Bronchial epithelial cell (primary cell): ENCODE results near the gene EFNA1. TPM values are rescaled to one million over a fixed set of nuclear protein-coding genes. Genes with fewer than 3 reads are reported as not detected.

Source experiments
- DNase-seq: peaks from one replicate; pipeline ENCODE4 v3.0.0-alpha.2; 2010; ENCODE audit warnings: low read depth
- FAIRE-seq: peaks from 2 replicates; lab custom pipeline; 2011; peaks lifted over from hg19 to GRCh38; lab: Jason Lieb, UNC
- H3K27me3 ChIP-seq: 2 replicates; pipeline ENCODE4 v1.5.1; 2011; ENCODE audit warnings: low read length; ENCODE audit not compliant: control insufficient read depth, insufficient read depth
- H3K36me3 ChIP-seq: 2 replicates; pipeline ENCODE4 v1.5.1; 2011; ENCODE audit warnings: low read length; ENCODE audit not compliant: control insufficient read depth, insufficient read depth
- H3K4me3 ChIP-seq: 2 replicates; pipeline ENCODE4 v1.5.1; 2011; ENCODE audit warnings: mild to moderate bottlenecking, low read depth, low read length, control low read depth
- CTCF ChIP-seq: IDR thresholded peaks from 2 replicates; pipeline ENCODE4 v1.5.1; 2011; ENCODE audit warnings: mild to moderate bottlenecking, moderate library complexity, low read length, control low read depth, inconsistent platforms; ENCODE audit not compliant: insufficient read depth, severe bottlenecking
- total RNA-seq: library from RNA; depleted of rRNA; stranded (reverse); fragments of >200 nt; gene quantifications from 2 replicates; pipeline ENCODE4 v1.2.1, GENCODE V29; 2014

The EFNA1 gene
- total RNA-seq, 1 donor from 2014 or later, result 31.9 TPM

- Histone ChIP-seq H3K4me3 (peak overlapping the region; percentile 12), H3K27me3 (peaks cover 9% of the 10 kb centered on the region), H3K36me3 (no peaks in the 10 kb centered on the region)
- no peak for DNase-seq
- no peak for TF ChIP-seq CTCF
- FAIRE-seq, result no peak
Observed at GRCh38 chr1:155081472-155082300, 46.0 kb upstream of the EFNA1 start.

- no peak for DNase-seq
- Histone ChIP-seq H3K36me3 (peaks cover 3% of the 10 kb centered on the region), H3K4me3 (no peak overlapping the region), H3K27me3 (peaks cover 9% of the 10 kb centered on the region)
- no peak for TF ChIP-seq CTCF
- FAIRE-seq, result no peak
Observed at GRCh38 chr1:155082301-155083051, 45.2 kb upstream of the EFNA1 start.

GRCh38 chr1:155083052-155083541 is 44.6 kb upstream of the EFNA1 start:
- TF ChIP-seq CTCF, result no peak
- peaks cover 9% of the 10 kb centered on the region for H3K27me3 ChIP-seq

GRCh38 chr1:155083865-155084721 is 43.6 kb upstream of the EFNA1 start:
- TF ChIP-seq CTCF, result peak; percentile 53

More at GRCh38 chr1:155083052-155083541, 44.6 kb upstream of the EFNA1 start:
- DNase-seq (no peak), FAIRE-seq (no peak)
- peaks cover 3% of the 10 kb centered on the region for H3K36me3 ChIP-seq
- H3K4me3 ChIP-seq, result no peak overlapping the region

GRCh38 chr1:155084722-155085503 is 42.8 kb upstream of the EFNA1 start:
- Histone ChIP-seq H3K4me3 (peak overlapping the region; percentile 67), H3K36me3 (peaks cover 3% of the 10 kb centered on the region), H3K27me3 (peaks cover 9% of the 10 kb centered on the region)
- DNase-seq, result peak; percentile 82
- FAIRE-seq, result no peak
- peak; percentile 89 for TF ChIP-seq CTCF

More at GRCh38 chr1:155083865-155084721, 43.6 kb upstream of the EFNA1 start:
- Histone ChIP-seq H3K27me3 (peaks cover 9% of the 10 kb centered on the region), H3K4me3 (peak overlapping the region; percentile 67), H3K36me3 (peaks cover 3% of the 10 kb centered on the region)
- peak; percentile 56 for DNase-seq
- no peak for FAIRE-seq
